NT2/D1 (cell line): Measurements from ENCODE around the gene TNNC2.
A peak's percentile ranks its signal among the peaks of the same experiment; 100 is the strongest.
"Not testable (repeated sequence)": the region's sequence is repeated elsewhere in the genome, so short reads cannot be mapped to it uniquely, and the experiment has no call there.

Source experiments
- DNase-seq: peaks from one replicate; pipeline ENCODE4 v3.0.0-alpha.2; 2011; ENCODE audit warnings: low read depth, low spot score
- H3K27me3 ChIP-seq: 2 replicates; pipeline ENCODE4 v1.6.0; 2011; ENCODE audit warnings: mild to moderate bottlenecking; ENCODE audit not compliant: insufficient read length, insufficient read depth
- H3K36me3 ChIP-seq: 2 replicates; pipeline ENCODE4 v1.6.1; 2011; ENCODE audit warnings: mild to moderate bottlenecking, low read length, mixed read lengths; ENCODE audit not compliant: insufficient read depth, insufficient read length
- H3K4me1 ChIP-seq: 2 replicates; pipeline ENCODE4 v1.5.1; 2011; ENCODE audit not compliant: insufficient read depth, insufficient read length
- H3K4me3 ChIP-seq: 2 replicates; pipeline ENCODE4 v1.5.1; 2011; ENCODE audit warnings: low read depth; ENCODE audit not compliant: insufficient read length
- H3K9ac ChIP-seq: 2 replicates; pipeline ENCODE4 v1.6.0; 2011; ENCODE audit warnings: low read depth; ENCODE audit not compliant: insufficient read length
- H3K9me3 ChIP-seq: 2 replicates; pipeline ENCODE4 v1.5.1; 2011; ENCODE audit warnings: mild to moderate bottlenecking, low read length; ENCODE audit not compliant: insufficient read depth
- SUZ12 ChIP-seq: IDR thresholded peaks from 2 replicates; pipeline ENCODE4 v1.6.1; 2011; ENCODE audit not compliant: insufficient read length, insufficient read depth; ENCODE audit errors: extremely low read depth
- YY1 ChIP-seq: IDR thresholded peaks from 2 replicates; pipeline ENCODE4 v1.6.1; 2011; ENCODE audit not compliant: insufficient read length, insufficient read depth
- ZNF274 ChIP-seq: IDR thresholded peaks from 2 replicates; pipeline ENCODE4 v1.6.1; 2011; ENCODE audit warnings: mild to moderate bottlenecking, low read depth, low read length

The TNNC2 gene

DNA sequence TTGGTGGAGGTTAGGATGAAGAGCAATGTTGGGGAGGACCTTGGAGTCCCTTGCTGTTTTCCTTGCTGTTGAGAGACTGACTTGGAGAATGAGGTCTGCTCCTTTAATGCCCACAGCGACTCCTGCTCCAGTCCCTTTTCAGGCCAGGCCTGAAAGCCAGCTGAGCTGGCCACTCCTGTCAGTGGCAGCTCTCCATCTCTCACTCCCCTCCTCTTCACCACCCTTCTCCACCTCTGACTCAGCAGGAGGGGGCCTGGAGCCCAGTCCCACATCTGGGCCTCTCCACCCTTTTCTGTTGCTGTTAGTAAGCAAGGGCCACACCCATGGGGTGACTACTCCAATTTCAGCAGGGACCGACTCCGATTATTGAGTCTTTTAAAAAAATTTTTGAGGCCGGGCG lies 8.7 kb upstream of the TNNC2 start:
- H3K4me3 ChIP-seq = no peak overlapping the region
- no peak for DNase-seq

DNA sequence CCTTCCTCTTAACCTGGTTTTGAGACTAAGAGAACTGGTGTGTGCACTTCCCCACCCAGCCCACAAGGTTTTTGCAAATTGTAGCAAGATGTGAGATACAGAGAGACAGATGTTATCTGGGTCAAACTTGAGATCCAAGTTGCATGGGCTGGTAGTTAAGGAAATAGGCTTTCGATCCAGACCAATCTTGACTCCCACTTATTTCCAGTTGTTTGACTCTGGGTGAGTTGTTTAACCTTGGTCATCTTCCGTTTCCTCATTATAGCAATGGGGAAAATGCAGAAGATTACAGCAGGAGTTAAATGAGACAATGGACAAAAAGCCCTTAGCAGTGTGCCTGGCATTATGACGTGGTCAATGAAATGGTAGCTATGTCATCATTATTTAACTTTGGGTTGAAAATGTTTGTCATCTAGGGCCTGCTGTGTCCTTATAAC lies 8.2 kb upstream of the TNNC2 start:
- no peak overlapping the region for H3K4me3 ChIP-seq
- TF ChIP-seq ZNF274 = no peak
- no peak for TF ChIP-seq YY1
- TF ChIP-seq SUZ12 = no peak
- no peak for DNase-seq

More for the DNA sequence above, 8.7 kb upstream of the TNNC2 start:
- peaks cover 18% of the 10 kb centered on the region for H3K36me3 ChIP-seq
- H3K27me3 ChIP-seq = no peaks in the 10 kb centered on the region
- TF ChIP-seq YY1 (no peak), ZNF274 (no peak), SUZ12 (no peak)
- H3K4me1 ChIP-seq = peaks cover 11% of the 10 kb centered on the region
- H3K9ac ChIP-seq = no peak overlapping the region
- H3K9me3 ChIP-seq = no peaks in the 10 kb centered on the region

DNA sequence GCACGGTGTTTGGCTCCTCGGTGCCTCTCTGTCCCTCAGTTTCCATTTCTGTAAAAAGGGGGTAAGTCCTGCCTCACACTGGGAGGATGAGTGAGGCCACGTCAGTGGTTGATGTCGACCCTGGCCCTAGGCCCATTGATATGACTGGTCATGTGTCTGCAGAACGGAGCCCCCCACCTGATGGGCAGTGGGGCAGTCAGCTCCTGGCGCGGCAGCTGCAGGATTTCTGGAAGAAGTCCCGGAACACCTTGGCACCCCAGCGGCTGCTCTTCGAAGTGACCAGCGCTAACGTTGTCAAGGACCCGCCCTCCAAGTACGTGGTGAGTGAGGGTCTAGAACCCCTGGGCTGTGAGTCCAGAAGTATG lies 7.7 kb upstream of the TNNC2 start:
- peak overlapping the region; percentile 97 for H3K9ac ChIP-seq
- no peak overlapping the region for H3K4me3 ChIP-seq
- H3K27me3 ChIP-seq = no peaks in the 10 kb centered on the region
- H3K4me1 ChIP-seq = peaks cover 11% of the 10 kb centered on the region
- peaks cover 7% of the 10 kb centered on the region for H3K36me3 ChIP-seq
- H3K9me3 ChIP-seq = no peaks in the 10 kb centered on the region
- TF ChIP-seq ZNF274 (no peak), YY1 (no peak), SUZ12 (no peak)
- no peak for DNase-seq

More for the DNA sequence above, 8.2 kb upstream of the TNNC2 start:
- Histone ChIP-seq H3K9me3 (no peaks in the 10 kb centered on the region), H3K36me3 (peaks cover 13% of the 10 kb centered on the region), H3K4me1 (peaks cover 11% of the 10 kb centered on the region), H3K27me3 (no peaks in the 10 kb centered on the region), H3K9ac (no peak overlapping the region)

- H3K9ac ChIP-seq = peak overlapping the region; percentile 97
- peaks cover 11% of the 10 kb centered on the region for H3K4me1 ChIP-seq
- no peaks in the 10 kb centered on the region for H3K27me3 ChIP-seq
- H3K9me3 ChIP-seq = no peaks in the 10 kb centered on the region
- no peak for DNase-seq
- no peak for TF ChIP-seq ZNF274
- no peak for TF ChIP-seq SUZ12
- TF ChIP-seq YY1 = no peak
- H3K4me3 ChIP-seq = peak overlapping the region; percentile 87
- peaks cover 5% of the 10 kb centered on the region for H3K36me3 ChIP-seq
Observed at GRCh38 chr20:45833883-45834796, 7.0 kb upstream of the TNNC2 start.

DNA sequence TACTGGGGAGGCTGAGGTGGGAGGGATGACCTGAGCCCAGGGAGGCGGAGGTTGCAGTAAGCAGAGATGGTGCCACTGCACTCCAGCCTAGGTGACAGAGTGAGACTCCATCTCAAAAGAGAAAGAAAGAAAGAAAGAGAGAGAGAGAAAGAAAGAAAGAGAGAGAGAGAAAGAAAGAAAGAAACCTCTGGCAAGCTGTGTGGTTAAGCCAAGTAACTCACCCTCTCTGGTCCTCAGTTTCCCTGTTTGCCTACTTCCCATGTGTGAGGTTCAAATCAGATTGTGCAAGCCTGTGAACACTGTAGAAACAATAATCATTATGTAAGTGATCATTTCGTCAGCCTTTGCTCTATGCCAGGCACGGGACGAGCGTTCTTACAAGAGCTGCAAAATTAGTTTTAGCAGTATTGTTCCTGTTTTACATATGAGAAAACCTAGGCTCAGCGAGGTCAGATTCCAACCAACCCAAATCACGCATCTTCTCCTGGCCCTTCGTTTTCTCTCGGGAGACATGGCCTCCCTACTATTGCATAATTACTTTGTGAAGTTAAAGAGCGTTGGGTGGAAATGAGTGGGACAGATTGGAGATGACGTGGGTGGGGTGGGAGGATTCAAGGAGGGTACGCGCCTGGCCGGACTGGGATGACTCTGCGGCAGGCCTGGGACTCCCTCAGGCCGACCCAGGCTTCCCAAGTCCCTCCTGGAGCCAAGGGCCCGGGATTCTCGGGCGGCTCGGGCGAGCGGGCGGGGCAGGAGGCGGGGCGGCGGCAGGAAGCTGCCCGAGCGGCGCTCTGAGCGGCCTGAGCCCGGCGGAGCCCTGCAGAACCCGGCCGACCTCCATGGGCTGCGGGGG lies 6.1 kb upstream of the TNNC2 start, which contains the start of gene SNX21:
SNX21 (plus strand) TSS at position 770 of the 853 bp plus-strand sequence. CDS start 121 bp downstream, outside the sequence.
- Histone ChIP-seq H3K36me3 (peaks cover 5% of the 10 kb centered on the region), H3K9ac (peak within 1 kb of the TSS; percentile 97), H3K4me3 (peak within 1 kb of the TSS; percentile 87), H3K4me1 (peaks cover 11% of the 10 kb centered on the region), H3K27me3 (no peaks in the 10 kb centered on the region), H3K9me3 (no peaks in the 10 kb centered on the region)
- TF ChIP-seq YY1 (no peak), SUZ12 (no peak), ZNF274 (no peak)
- no peak for DNase-seq

GRCh38 chr20:45832619-45833018 lies 5.5 kb upstream of the TNNC2 start:
- H3K36me3 ChIP-seq = peaks cover 5% of the 10 kb centered on the region
- no peak overlapping the region for H3K9ac ChIP-seq
- H3K4me3 ChIP-seq = no peak overlapping the region
- H3K27me3 ChIP-seq = no peaks in the 10 kb centered on the region
- H3K9me3 ChIP-seq = no peaks in the 10 kb centered on the region
- no peak for TF ChIP-seq YY1
- TF ChIP-seq ZNF274 = no peak
- no peak for TF ChIP-seq SUZ12
- H3K4me1 ChIP-seq = peaks cover 11% of the 10 kb centered on the region
- DNase-seq = no peak

GRCh38 chr20:45829673-45830106 lies 2.6 kb upstream of the TNNC2 start:
- not testable (repeated sequence) for H3K36me3 ChIP-seq, DNase-seq

More at GRCh38 chr20:45829673-45830106, 2.6 kb upstream of the TNNC2 start:
- not testable (repeated sequence) for H3K4me3 ChIP-seq, H3K9me3 ChIP-seq, H3K27me3 ChIP-seq, H3K9ac ChIP-seq
- peaks cover 13% of the 10 kb centered on the region for H3K4me1 ChIP-seq
